ENCODE measurements around the gene LTBP3. TPM values are rescaled to one million over a fixed set of nuclear protein-coding genes. Genes with fewer than 3 reads are reported as not detected.
A peak's percentile ranks its signal among the peaks of the same experiment; 100 is the strongest.

Gene LTBP3
- total and polyA plus RNA-seq, 9 of the 15 experiments (the other 6 are each of a cell fraction or from before 2014, with no cell fraction given): 0.06 to 20.5 (median 4.8) TPM

DNA sequence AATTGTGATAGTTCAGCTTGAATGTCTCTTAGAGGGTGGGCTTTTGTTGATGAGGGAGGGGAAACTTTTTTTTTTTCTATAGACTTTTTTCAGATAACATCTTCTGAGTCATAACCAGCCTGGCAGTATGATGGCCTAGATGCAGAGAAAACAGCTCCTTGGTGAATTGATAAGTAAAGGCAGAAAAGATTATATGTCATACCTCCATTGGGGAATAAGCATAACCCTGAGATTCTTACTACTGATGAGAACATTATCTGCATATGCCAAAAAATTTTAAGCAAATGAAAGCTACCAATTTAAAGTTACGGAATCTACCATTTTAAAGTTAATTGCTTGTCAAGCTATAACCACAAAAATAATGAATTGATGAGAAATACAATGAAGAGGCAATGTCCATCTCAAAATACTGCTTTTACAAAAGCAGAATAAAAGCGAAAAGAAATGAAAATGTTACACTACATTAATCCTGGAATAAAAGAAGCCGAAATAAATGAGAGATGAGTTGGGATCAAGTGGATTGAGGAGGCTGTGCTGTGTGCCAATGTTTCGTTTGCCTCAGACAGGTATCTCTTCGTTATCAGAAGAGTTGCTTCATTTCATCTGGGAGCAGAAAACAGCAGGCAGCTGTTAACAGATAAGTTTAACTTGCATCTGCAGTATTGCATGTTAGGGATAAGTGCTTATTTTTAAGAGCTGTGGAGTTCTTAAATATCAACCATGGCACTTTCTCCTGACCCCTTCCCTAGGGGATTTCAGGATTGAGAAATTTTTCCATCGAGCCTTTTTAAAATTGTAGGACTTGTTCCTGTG is 55.4 kb downstream of the LTBP3 start (continued):
- TF ChIP-seq RBM22 (IDR thresholded peaks at IDR 0.05; ENCODE audit: low read depth, low read length, poor library complexity, severe bottlenecking) (peak; percentile 84), ARID2 (IDR thresholded peaks at IDR 0.05) (peak; percentile 34; the same call in 1 of the 2 replicates), ZBTB17 (CRISPR knock-in tag; IDR thresholded peaks at IDR 0.05) (peak; percentile 89), TSC22D4 (tag; IDR thresholded peaks at IDR 0.05) (no peak), NFIC (IDR thresholded peaks at IDR 0.05) (peak; percentile 30; the same call in 1 of the 2 replicates), DMBX1 (CRISPR knock-in tag; IDR thresholded peaks at IDR 0.05; ENCODE audit: borderline replicate concordance) (no peak), KAT7 (CRISPR knock-in tag; IDR thresholded peaks at IDR 0.05; ENCODE audit: borderline replicate concordance) (0 out of 2 replicates have a peak, but pooled peaks have one; percentile 33), ZNF780A (CRISPR knock-in tag; IDR thresholded peaks at IDR 0.05) (peak; percentile 32; the same call in 1 of the 2 replicates), SREBF2 (CRISPR knock-in tag; IDR thresholded peaks at IDR 0.05) (no peak), ELF4 (CRISPR knock-in tag; IDR thresholded peaks at IDR 0.05) (peak; percentile 84), SRSF3 (IDR thresholded peaks at IDR 0.05; ENCODE audit: insufficient read depth, low read length) (no peak), SMAD4 (CRISPR knock-in tag; conservative IDR thresholded peaks at IDR 0.05) (peak; percentile 25; the same call in 1 of the 2 replicates)
- TF ChIP-seq, protein P1, sequence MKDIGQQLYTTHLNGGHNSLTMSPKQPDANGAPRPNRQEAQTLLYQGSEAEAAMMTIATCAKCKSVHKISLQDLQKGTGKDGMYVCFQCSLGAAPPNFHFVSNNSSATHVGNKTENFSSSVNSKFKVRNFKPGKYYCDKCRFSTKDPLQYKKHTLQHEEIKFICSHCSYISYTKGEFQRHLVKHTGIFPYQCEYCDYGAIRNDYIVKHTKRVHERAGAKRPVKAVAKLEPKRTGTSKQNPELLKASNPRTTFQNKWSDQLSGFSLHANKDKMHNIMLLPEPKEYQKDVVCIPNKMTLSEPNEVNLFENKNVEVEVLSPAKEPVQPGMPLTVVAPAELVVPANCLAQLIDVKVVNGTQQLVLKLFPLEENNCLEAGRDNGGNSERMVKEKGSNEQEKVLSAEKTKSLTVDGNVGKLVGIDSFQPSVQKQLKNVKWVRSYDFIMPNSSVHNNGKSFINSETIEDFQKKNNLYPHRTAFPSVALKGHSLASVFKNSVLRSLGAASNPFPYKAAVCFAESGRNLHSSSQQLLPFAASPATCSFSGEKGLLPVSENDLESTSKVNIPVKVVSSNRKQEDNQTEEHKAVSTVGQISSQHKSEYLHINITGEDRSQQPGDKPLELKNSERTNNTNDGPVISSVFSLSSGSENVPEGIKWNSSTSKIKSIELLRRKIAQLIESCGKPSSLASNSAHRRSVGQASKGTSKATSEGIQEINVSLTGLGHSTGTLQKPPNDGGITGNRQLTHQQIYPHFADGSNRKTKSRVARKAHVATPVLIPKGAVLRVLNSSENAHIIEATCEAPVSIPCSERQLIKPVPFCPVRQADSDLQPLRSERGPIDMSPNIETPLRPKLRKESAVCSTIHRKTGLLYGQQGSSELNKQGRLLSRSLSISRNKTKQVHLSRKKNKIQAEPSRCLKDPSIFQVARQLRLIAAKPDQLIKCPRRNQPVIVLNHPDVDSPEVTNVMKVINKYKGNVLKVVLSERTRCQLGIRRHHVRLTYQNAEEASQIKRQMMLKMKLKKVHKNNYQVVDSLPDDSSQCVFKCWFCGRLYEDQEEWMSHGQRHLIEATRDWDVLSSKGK (CRISPR knock-in tag; IDR thresholded peaks at IDR 0.05): peak; percentile 46; the same call in 1 of the 2 replicates
- TF ChIP-seq, protein P2, sequence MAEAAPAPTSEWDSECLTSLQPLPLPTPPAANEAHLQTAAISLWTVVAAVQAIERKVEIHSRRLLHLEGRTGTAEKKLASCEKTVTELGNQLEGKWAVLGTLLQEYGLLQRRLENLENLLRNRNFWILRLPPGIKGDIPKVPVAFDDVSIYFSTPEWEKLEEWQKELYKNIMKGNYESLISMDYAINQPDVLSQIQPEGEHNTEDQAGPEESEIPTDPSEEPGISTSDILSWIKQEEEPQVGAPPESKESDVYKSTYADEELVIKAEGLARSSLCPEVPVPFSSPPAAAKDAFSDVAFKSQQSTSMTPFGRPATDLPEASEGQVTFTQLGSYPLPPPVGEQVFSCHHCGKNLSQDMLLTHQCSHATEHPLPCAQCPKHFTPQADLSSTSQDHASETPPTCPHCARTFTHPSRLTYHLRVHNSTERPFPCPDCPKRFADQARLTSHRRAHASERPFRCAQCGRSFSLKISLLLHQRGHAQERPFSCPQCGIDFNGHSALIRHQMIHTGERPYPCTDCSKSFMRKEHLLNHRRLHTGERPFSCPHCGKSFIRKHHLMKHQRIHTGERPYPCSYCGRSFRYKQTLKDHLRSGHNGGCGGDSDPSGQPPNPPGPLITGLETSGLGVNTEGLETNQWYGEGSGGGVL (CRISPR knock-in tag; IDR thresholded peaks at IDR 0.05): 0 out of 2 replicates have a peak, but pooled peaks have one; percentile 21
- TF ChIP-seq, protein P3, sequence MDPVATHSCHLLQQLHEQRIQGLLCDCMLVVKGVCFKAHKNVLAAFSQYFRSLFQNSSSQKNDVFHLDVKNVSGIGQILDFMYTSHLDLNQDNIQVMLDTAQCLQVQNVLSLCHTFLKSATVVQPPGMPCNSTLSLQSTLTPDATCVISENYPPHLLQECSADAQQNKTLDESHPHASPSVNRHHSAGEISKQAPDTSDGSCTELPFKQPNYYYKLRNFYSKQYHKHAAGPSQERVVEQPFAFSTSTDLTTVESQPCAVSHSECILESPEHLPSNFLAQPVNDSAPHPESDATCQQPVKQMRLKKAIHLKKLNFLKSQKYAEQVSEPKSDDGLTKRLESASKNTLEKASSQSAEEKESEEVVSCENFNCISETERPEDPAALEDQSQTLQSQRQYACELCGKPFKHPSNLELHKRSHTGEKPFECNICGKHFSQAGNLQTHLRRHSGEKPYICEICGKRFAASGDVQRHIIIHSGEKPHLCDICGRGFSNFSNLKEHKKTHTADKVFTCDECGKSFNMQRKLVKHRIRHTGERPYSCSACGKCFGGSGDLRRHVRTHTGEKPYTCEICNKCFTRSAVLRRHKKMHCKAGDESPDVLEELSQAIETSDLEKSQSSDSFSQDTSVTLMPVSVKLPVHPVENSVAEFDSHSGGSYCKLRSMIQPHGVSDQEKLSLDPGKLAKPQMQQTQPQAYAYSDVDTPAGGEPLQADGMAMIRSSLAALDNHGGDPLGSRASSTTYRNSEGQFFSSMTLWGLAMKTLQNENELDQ (CRISPR knock-in tag; IDR thresholded peaks at IDR 0.05; ENCODE audit: borderline replicate concordance): 0 out of 2 replicates have a peak, but pooled peaks have one; percentile 12
